HepG2 (cell line): ENCODE data around the gene NUP153. TPM values are rescaled to one million over a fixed set of nuclear protein-coding genes. Genes with fewer than 3 reads are reported as not detected.

Experiments
- ATAC-seq: fragments of 200-7000 bp; cut with Tn5 transposase; 3 replicates; pipeline ENCODE4 v1.9.1; 2020; ENCODE audit warnings: mild to moderate bottlenecking, moderate library complexity
- BruUV-seq: library from RNA; stranded (reverse); fragments of 400-500 nt; replicated peaks from 2 replicates; lab custom pipeline; 2021; lab: Mats Ljungman, UMichigan
- CTCF ChIA-PET: fragments of 300-600 bp; formaldehyde crosslinking; extraction: SDS; loops from one replicate; lab custom pipeline; 2021; ENCODE audit warnings: low total read pairs, inconsistent platforms, low intra/inter-chr PET ratio; lab: Yijun Ruan, JAX
- POLR2A ChIA-PET: fragments of 350-600 bp; sonication (Branson Sonifier 250); formaldehyde crosslinking; loops from one replicate; lab custom pipeline; 2020; ENCODE audit warnings: antibody characterized with exemption, inconsistent platforms; lab: Yijun Ruan, JAX
- DNase-seq: peaks from one replicate; pipeline ENCODE4 v3.0.0-alpha.2; 2015; ENCODE audit warnings: low spot score
- FAIRE-seq: peaks from 3 replicates; lab custom pipeline; 2011; peaks lifted over from hg19 to GRCh38; lab: Jason Lieb, UNC
- H2AFZ ChIP-seq: one replicate; pipeline ENCODE4 v1.6.1; 2011; ENCODE audit warnings: low read length, inconsistent platforms
- H3K27ac ChIP-seq: fragments of 300-600 bp; 3 replicates; pipeline ENCODE4 v1.8.0; 2011; ENCODE audit warnings: mixed run types, mild to moderate bottlenecking, mixed read lengths, low read length, inconsistent platforms; ENCODE audit not compliant: insufficient read depth; ENCODE audit errors: extremely low read length
- H3K27me3 ChIP-seq, 2 experiments: fragments of 200-600 bp in 1 of 2; 2 replicates in 1 of 2; 3 replicates in 1 of 2; pipeline versions ENCODE4 v1.6.0 to v1.8.0; 2011; ENCODE audit warnings: low read length in 2 of 2, mild to moderate bottlenecking in 2 of 2, moderate library complexity in 2 of 2, inconsistent platforms in 1 of 2; ENCODE audit not compliant: insufficient read depth in 2 of 2, control insufficient read depth in 1 of 2
- H3K36me3 ChIP-seq, 2 experiments: fragments of 200-600 bp in 1 of 2; replicated peaks in 1 of 2; 2 replicates in 1 of 2; 3 replicates in 1 of 2; pipeline versions ENCODE4 v1.5.1 to v1.8.0; 2011; ENCODE audit warnings: low read length in 2 of 2, inconsistent platforms in 1 of 2; ENCODE audit not compliant: insufficient read depth in 2 of 2, control insufficient read depth in 1 of 2
- H3K4me1 ChIP-seq: 2 replicates; pipeline ENCODE4 v1.5.1; 2012; ENCODE audit warnings: low read length, inconsistent platforms; ENCODE audit not compliant: insufficient read depth
- H3K4me2 ChIP-seq: 2 replicates; pipeline ENCODE4 v1.6.0; 2011; ENCODE audit warnings: low read depth, low read length, inconsistent platforms
- H3K4me3 ChIP-seq, 3 experiments: fragments of 200-600 bp in 1 of 3; sonication (generic), shearing (Covaris generic) in 1 of 3; replicated peaks in 1 of 3; 2 replicates each; pipeline ENCODE4 v1.5.1; 2011 to 2016; ENCODE audit warnings: low read length in 3 of 3, inconsistent platforms in 2 of 3, low read depth in 2 of 3, mild to moderate bottlenecking in 2 of 3, control low read depth in 1 of 3, mixed read lengths in 1 of 3; ENCODE audit not compliant: insufficient read depth in 1 of 3
- H3K79me2 ChIP-seq: one replicate; pipeline ENCODE4 v1.6.1; 2011; ENCODE audit warnings: low read length, inconsistent platforms; ENCODE audit not compliant: insufficient read depth
- H3K9ac ChIP-seq: 2 replicates; pipeline ENCODE4 v1.6.0; 2011; ENCODE audit warnings: mild to moderate bottlenecking, low read depth, low read length, inconsistent platforms; ENCODE audit not compliant: insufficient read depth
- H3K9me3 ChIP-seq: 2 replicates; pipeline ENCODE4 v1.5.1; 2012; ENCODE audit warnings: mild to moderate bottlenecking, low read length
- H4K20me1 ChIP-seq: 2 replicates; pipeline ENCODE4 v1.6.0; 2011; ENCODE audit warnings: inconsistent platforms, mild to moderate bottlenecking, low read length, moderate library complexity; ENCODE audit not compliant: insufficient read depth
- FOSL2 ChIP-seq: sonication (generic); formaldehyde crosslinking; IDR thresholded peaks from 2 replicates; pipeline ENCODE4 v1.4.0; 2020; ENCODE audit warnings: missing genetic modification reagents
- ZNF121 ChIP-seq: sonication (generic); formaldehyde crosslinking; IDR thresholded peaks from 2 replicates; pipeline ENCODE4 v1.5.0; 2020; ENCODE audit warnings: mild to moderate bottlenecking, missing genetic modification reagents
- ZNF512 ChIP-seq: sonication (generic); formaldehyde crosslinking; IDR thresholded peaks from 2 replicates; pipeline ENCODE4 v1.4.0; 2020; ENCODE audit warnings: mild to moderate bottlenecking, missing genetic modification reagents
- WGBS: methylation state at CpG from one replicate; pipeline ENCODE4 v1.1.6; 2017; ENCODE audit warnings: low lambda C conversion rate; 5-methylcytosine and 5-hydroxymethylcytosine counted together
- in situ Hi-C: cut with HindIII; loops from 2 replicates; pipeline ENCODE4 v1.10.0; 2017; ENCODE audit warnings: low pct_unique_long_range_greater_than_20kb; ENCODE audit not compliant: extremely low pct_ligation_motif_present
- intact Hi-C: fragments of 100-400 bp; cut with micrococcal nuclease; formaldehyde crosslinking; loops from one replicate; pipeline ENCODE4 v1.10.0; 2022; ENCODE audit not compliant: unreplicated experiment
- polyA plus RNA-seq, 8 experiments: library from polyadenylated mRNA; depleted of rRNA in 3 of 8; stranded (reverse) in 7 of 8; unstranded in 1 of 8; fragments of >200 nt; fragmentation: Illumina TruSeq in 4 of 8; extraction: Trizol in 4 of 8; gene quantifications; 2 replicates each; pipeline versions ENCODE4 v1.2.1 to v1.2.3, GENCODE V29; 2011 to 2016; ENCODE audit warnings: low read depth in 4 of 8, missing spikeins in 1 of 8, mixed read lengths in 1 of 8; ENCODE audit not compliant: insufficient read depth in 1 of 8
- total RNA-seq, 5 experiments: library from RNA; depleted of rRNA; stranded (reverse); fragments of >200 nt; fragmentation: Illumina TruSeq; extraction: Trizol; gene quantifications; 2 replicates each; pipeline ENCODE4 v1.2.3, GENCODE V29; 2016; ENCODE audit warnings: low read depth in 1 of 5

Gene NUP153
- total and polyA plus RNA-seq, 2 of the 13 experiments (the other 11 are each of a cell fraction or from before 2014, with no cell fraction given), result 29.8 to 55.2 TPM

GRCh38 chr6:17714879-17715851, 8.4 kb upstream of the NUP153 start:
- in situ Hi-C loops, result no loop called here

More at GRCh38 chr6:17714879-17715851, 8.4 kb upstream of the NUP153 start:
- intact Hi-C loops, result no loop called here
- H3K27me3 ChIP-seq, result no peaks in the 10 kb centered on the region
- no peaks in the 10 kb centered on the region for H3K9me3 ChIP-seq
- no peak overlapping the region for H3K4me3 ChIP-seq
- FAIRE-seq (no peak), DNase-seq (no peak), ATAC-seq (no peak; the same call in 2 of the 3 replicates)
- POLR2A ChIA-PET, result interaction anchor here (0.8 to 2.9 kb wide), 3 partner anchors 10 to 29 kb away, joined by 3 to 11 read pairs (median 7); no protein-coding TSS in a partner anchor
- H3K4me2 ChIP-seq, result no peak overlapping the region; the same call in 1 of the 2 replicates
- no peak overlapping the region for H3K9ac ChIP-seq
- H3K27ac ChIP-seq, result no peak overlapping the region
- H3K4me1 ChIP-seq, result peaks cover 50% of the 10 kb centered on the region
- H2AFZ ChIP-seq, result no peak overlapping the region
- TF ChIP-seq ZNF121 (CRISPR knock-in tag), result no peak
- 0 out of 2 replicates have a peak, but pooled peaks have one; percentile 27 for TF ChIP-seq ZNF512 (CRISPR knock-in tag)
- peak; percentile 81 for TF ChIP-seq FOSL2 (CRISPR knock-in tag)
- 50% methylated on average over 10 of the region's 10 CpGs for WGBS
- no peaks in the 10 kb centered on the region for H4K20me1 ChIP-seq
- BruUV-seq, result no TSS peak
- H3K36me3 ChIP-seq, result no peaks in the 10 kb centered on the region
- CTCF ChIA-PET, result no interaction called here
- no peaks in the 10 kb centered on the region for H3K79me2 ChIP-seq
